MG63 (cell line): ENCODE measurements around the gene TTL. TPM values are rescaled to one million over a fixed set of nuclear protein-coding genes. Genes with fewer than 3 reads are reported as not detected.
"Not testable (repeated sequence)": the region's sequence is repeated elsewhere in the genome, so short reads cannot be mapped to it uniquely, and the experiment has no call there.

Source experiments
- DNase-seq: peaks from one replicate; pipeline ENCODE4 v3.0.0-alpha.2; 2020
- H3K27me3 ChIP-seq: fragments of 250-450 bp; sonication (Bioruptor Pico); 2 replicates; pipeline ENCODE4 v1.5.1; 2020; ENCODE audit warnings: mild to moderate bottlenecking, moderate library complexity
- H3K36me3 ChIP-seq: fragments of 250-450 bp; sonication (Bioruptor Pico); 2 replicates; pipeline ENCODE4 v1.5.1; 2020; ENCODE audit warnings: mild to moderate bottlenecking, moderate library complexity
- H3K4me3 ChIP-seq: fragments of 250-450 bp; sonication (Bioruptor Pico); 2 replicates; pipeline ENCODE4 v1.5.1; 2020; ENCODE audit warnings: mild to moderate bottlenecking, moderate library complexity
- H3K9me3 ChIP-seq: fragments of 250-450 bp; sonication (Bioruptor Pico); 2 replicates; pipeline ENCODE4 v1.5.1; 2020; ENCODE audit warnings: mild to moderate bottlenecking, moderate library complexity
- total RNA-seq: library from RNA; depleted of rRNA; stranded (reverse); fragments of >200 nt; shearing (Covaris generic); gene quantifications from 2 replicates; pipeline ENCODE4 v1.2.3, GENCODE V29; 2014; ENCODE audit warnings: low replicate concordance

TTL gene
- total RNA-seq, 1 experiment from 2014 or later, result 49.8 TPM

GRCh38 chr2:112493858-112494648, 12.1 kb downstream of the TTL start:
- DNase-seq, result peak; percentile 14
- no peaks in the 10 kb centered on the region for H3K9me3 ChIP-seq
- H3K27me3 ChIP-seq, result no peaks in the 10 kb centered on the region
- H3K4me3 ChIP-seq, result no peak overlapping the region
- peaks cover 43% of the 10 kb centered on the region for H3K36me3 ChIP-seq

- Histone ChIP-seq H3K9me3 (no peaks in the 10 kb centered on the region), H3K4me3 (no peak overlapping the region), H3K27me3 (no peaks in the 10 kb centered on the region), H3K36me3 (peaks cover 37% of the 10 kb centered on the region)
- no peak for DNase-seq
These were observed 12.9 kb downstream of the TTL start for GRCh38 chr2:112494828-112495227.

GRCh38 chr2:112495878-112496277, 13.9 kb downstream of the TTL start:
- H3K4me3 ChIP-seq, H3K9me3 ChIP-seq, DNase-seq, H3K27me3 ChIP-seq: not testable (repeated sequence)
- H3K36me3 ChIP-seq, result peaks cover 31% of the 10 kb centered on the region

DNA sequence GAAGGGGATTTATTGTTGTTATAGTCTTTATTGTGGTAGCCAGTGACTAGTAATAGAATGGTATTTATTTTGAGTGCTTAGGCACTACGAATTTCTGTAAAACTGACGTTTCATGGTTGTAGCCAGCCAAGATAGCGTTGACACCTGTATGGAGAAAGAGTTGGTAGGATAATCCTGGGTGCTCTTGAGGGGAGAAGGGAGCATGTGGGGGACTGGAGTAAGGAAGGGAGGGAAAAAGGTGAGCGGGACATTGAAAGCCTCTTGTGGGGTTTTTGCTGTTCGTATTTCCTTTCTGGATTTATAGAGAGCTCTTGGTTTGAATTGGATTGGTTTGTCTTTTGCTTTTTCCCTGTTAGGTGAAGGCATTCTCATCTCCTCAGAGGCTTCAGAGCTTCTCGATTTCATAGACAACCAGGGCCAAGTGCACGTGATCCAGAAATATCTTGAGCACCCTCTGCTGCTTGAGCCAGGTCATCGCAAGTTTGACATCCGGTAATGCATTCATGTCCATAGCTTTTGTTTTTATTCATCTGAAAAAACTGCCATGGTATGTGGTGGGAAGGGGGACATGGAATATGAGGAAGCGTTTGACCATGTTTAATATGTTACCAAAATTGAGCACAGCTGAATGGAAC, 19.0 kb downstream of the TTL start:
- H3K27me3 ChIP-seq, DNase-seq, H3K4me3 ChIP-seq, H3K9me3 ChIP-seq: not testable (repeated sequence)
- peaks cover 24% of the 10 kb centered on the region for H3K36me3 ChIP-seq

GRCh38 chr2:112509239-112509998, 27.5 kb downstream of the TTL start:
- not testable (repeated sequence) for DNase-seq, H3K9me3 ChIP-seq, H3K4me3 ChIP-seq, H3K27me3 ChIP-seq
- H3K36me3 ChIP-seq, result peaks cover 27% of the 10 kb centered on the region

DNA sequence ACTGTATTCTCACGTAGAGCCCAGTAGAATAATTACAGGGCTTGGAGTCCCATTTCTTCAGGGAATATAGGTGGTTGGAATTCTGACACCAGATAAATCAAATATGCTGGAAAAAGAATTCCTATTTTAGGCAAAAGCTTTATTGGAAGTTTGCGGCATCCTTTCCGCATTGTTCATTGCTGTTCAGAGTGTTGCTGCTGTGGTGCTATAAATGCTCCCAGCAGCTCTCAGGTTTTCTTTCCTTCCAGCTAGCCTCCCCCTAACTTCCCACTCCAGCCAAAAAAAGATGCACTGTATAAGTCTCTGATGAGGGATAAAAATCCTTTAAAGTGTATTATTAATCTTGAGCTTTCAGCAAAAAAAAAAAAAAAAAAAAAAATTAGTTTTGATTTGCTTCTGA, 34.8 kb downstream of the TTL start:
- Histone ChIP-seq H3K27me3 (no peaks in the 10 kb centered on the region), H3K36me3 (peaks cover 69% of the 10 kb centered on the region), H3K9me3 (peaks cover 5% of the 10 kb centered on the region), H3K4me3 (no peak overlapping the region)
- DNase-seq, result no peak

DNA sequence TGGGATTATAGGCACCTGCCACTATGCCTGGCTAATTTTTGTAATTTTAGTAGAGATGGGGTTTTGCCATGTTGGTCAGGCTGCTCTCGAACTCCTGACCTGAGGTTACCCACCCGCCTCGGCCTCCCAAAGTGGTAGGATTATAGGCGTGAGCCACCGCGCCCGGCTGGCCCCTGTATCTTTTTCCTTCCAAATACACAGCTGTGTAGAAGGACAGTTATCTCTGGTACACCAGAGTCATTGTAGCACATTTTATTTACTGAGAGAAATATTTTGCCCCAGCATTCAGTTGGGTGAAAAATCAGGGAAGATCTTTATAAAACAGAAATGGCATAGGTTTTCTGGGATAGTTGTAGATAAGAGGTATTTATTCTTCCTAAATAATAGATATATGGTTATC, 36.9 kb downstream of the TTL start:
- Histone ChIP-seq H3K36me3 (peaks cover 68% of the 10 kb centered on the region), H3K4me3 (no peak overlapping the region), H3K27me3 (no peaks in the 10 kb centered on the region), H3K9me3 (peaks cover 5% of the 10 kb centered on the region)
- no peak for DNase-seq

GRCh38 chr2:112519506-112519905, 37.5 kb downstream of the TTL start:
- Histone ChIP-seq H3K36me3 (peaks cover 69% of the 10 kb centered on the region), H3K27me3 (no peaks in the 10 kb centered on the region), H3K4me3 (no peak overlapping the region), H3K9me3 (peaks cover 5% of the 10 kb centered on the region)
- DNase-seq, result no peak

- H3K4me3 ChIP-seq, result no peak overlapping the region
These were observed 38.4 kb downstream of the TTL start for GRCh38 chr2:112520234-112520783.

DNA sequence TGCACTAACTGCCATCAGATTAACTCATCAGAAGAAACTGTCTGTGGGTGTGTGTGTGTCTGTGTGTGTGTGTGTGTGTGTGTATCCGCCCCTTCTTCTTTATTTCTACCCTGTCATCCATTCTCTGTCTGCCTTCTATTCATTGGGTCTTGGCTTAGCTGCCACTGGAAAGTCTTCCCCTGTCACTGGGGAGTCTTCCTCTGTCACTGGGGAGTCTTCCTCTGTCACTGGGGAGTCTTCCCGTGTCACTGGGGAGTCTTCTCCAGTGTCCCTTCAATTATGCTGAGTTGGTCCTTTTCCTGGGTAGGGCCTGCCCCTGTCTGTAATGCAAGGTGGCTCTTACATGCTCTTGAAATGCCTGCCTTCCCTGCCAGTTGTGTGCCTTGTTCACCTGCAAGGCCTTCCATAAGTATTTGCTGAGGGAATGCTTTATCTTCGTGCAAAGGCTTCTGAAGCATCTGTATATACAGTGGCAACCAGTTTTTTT, 41.4 kb downstream of the TTL start:
- Histone ChIP-seq H3K4me3 (no peak overlapping the region), H3K36me3 (peaks cover 63% of the 10 kb centered on the region), H3K9me3 (no peaks in the 10 kb centered on the region), H3K27me3 (no peaks in the 10 kb centered on the region)
- DNase-seq, result no peak

More at GRCh38 chr2:112520234-112520783, 38.4 kb downstream of the TTL start:
- H3K36me3 ChIP-seq, result peaks cover 63% of the 10 kb centered on the region
- no peaks in the 10 kb centered on the region for H3K27me3 ChIP-seq
- DNase-seq, result no peak
- H3K9me3 ChIP-seq, result no peaks in the 10 kb centered on the region

GRCh38 chr2:112524276-112524675, 42.3 kb downstream of the TTL start:
- H3K27me3 ChIP-seq, DNase-seq, H3K9me3 ChIP-seq, H3K4me3 ChIP-seq: not testable (repeated sequence)
- peaks cover 62% of the 10 kb centered on the region for H3K36me3 ChIP-seq

- Histone ChIP-seq H3K9me3 (no peaks in the 10 kb centered on the region), H3K36me3 (peaks cover 48% of the 10 kb centered on the region), H3K4me3 (no peak overlapping the region), H3K27me3 (no peaks in the 10 kb centered on the region)
- no peak for DNase-seq
These were observed 46.6 kb downstream of the TTL start for GRCh38 chr2:112528541-112528940.

DNA sequence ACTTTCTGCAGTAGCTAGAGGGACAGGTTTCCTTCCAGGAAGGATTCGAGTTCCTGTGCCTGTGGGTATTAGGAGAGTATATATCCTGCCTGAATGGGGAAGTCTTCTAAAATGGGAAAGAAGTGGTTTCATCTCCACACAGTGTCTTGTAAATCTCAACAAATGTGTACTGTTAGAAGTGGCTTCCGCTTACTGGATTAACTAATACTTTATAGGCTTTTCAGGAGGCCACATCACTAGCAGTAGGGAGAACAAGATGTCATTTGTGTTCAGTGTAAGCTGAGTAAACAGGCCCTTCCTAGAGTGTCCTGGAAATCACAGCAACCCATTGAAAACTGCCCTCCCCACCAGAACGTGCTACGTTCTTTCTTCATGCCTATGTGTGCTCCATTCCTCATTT, 47.8 kb downstream of the TTL start:
- no peaks in the 10 kb centered on the region for H3K9me3 ChIP-seq
- no peak for DNase-seq
- peaks cover 40% of the 10 kb centered on the region for H3K36me3 ChIP-seq
- no peaks in the 10 kb centered on the region for H3K27me3 ChIP-seq
- H3K4me3 ChIP-seq, result no peak overlapping the region

DNA sequence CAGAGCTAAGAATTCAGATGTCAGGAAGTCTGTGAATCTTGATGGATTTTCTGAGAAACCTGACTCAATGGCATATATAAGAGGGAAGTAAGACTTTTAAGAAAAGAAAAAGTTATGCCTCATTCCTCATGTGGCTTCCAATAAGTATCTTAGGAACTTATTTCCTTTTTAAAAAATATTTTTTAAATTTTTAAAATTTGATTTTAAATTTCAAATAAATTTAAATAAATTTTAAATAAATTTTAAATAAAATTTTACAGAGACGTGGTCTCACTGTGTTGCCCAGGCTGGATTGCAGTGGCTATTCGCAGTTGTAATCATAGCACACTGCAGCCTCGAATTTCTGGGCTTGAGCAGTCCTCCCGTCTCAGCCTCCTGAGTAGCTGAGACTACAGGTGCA, 48.8 kb downstream of the TTL start:
- H3K9me3 ChIP-seq, result no peaks in the 10 kb centered on the region
- no peaks in the 10 kb centered on the region for H3K27me3 ChIP-seq
- H3K36me3 ChIP-seq, result peaks cover 37% of the 10 kb centered on the region
- H3K4me3 ChIP-seq, result no peak overlapping the region
- DNase-seq, result no peak

- Histone ChIP-seq H3K36me3 (peaks cover 22% of the 10 kb centered on the region), H3K27me3 (no peaks in the 10 kb centered on the region), H3K9me3 (no peaks in the 10 kb centered on the region), H3K4me3 (no peak overlapping the region)
- no peak for DNase-seq
These were observed 52.9 kb downstream of the TTL start for GRCh38 chr2:112534826-112535225.

DNA sequence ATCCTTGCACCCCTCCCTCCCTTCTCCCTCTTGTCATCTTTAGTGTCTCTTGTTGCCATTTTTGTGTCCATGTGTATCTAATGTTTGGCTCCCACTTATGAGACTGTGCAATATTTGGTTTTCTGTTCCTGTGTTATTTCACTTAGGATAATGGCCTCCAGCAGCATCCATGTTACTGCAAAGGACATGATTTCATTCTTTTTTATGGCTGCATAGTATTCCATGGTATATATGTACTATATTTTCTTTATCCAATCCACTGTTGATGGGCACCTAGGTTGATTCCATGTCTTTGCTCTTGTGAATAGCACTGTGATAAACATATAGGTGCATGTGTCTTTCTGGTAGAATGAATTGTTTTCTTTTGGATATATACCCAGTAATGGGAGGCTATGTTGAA, 54.7 kb downstream of the TTL start:
- H3K36me3 ChIP-seq, H3K27me3 ChIP-seq, DNase-seq, H3K4me3 ChIP-seq, H3K9me3 ChIP-seq: not testable (repeated sequence)

GRCh38 chr2:112539306-112539705, 57.4 kb downstream of the TTL start:
- no peak overlapping the region for H3K4me3 ChIP-seq
- H3K9me3 ChIP-seq, result no peaks in the 10 kb centered on the region
- H3K27me3 ChIP-seq, result no peaks in the 10 kb centered on the region
- no peak for DNase-seq
- H3K36me3 ChIP-seq, result peaks cover 6% of the 10 kb centered on the region; the same call in 1 of the 2 replicates
